ENCODE results near the gene VCX3A.

DNA sequence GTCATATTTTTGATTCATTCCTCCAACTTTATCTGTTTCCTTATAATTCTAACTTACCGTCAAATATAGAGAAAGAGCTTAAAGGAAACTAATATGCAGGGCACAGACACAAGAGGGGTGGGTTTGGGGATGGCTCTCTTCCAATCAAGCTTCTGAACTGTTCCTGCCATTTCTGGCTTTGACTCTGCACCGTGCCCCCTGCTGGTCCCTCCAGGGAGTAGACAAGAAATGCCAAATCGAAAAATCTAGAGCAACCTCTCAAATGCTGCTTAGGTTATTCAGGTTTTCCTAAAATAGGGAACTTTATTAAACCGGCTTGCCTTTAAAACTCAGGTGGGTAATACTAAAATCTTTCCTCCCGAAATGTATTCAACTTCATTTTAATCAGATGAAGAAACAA is 39.8 kb upstream of the VCX3A start:
- TF ChIP-seq, protein P1, sequence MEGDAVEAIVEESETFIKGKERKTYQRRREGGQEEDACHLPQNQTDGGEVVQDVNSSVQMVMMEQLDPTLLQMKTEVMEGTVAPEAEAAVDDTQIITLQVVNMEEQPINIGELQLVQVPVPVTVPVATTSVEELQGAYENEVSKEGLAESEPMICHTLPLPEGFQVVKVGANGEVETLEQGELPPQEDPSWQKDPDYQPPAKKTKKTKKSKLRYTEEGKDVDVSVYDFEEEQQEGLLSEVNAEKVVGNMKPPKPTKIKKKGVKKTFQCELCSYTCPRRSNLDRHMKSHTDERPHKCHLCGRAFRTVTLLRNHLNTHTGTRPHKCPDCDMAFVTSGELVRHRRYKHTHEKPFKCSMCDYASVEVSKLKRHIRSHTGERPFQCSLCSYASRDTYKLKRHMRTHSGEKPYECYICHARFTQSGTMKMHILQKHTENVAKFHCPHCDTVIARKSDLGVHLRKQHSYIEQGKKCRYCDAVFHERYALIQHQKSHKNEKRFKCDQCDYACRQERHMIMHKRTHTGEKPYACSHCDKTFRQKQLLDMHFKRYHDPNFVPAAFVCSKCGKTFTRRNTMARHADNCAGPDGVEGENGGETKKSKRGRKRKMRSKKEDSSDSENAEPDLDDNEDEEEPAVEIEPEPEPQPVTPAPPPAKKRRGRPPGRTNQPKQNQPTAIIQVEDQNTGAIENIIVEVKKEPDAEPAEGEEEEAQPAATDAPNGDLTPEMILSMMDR (IDR thresholded peaks at IDR 0.05): no peak
- no peak for TF ChIP-seq POLR2A (IDR thresholded peaks at IDR 0.05)

Measured in thyroid gland (tissue), 4 donors.